Erythroblast (primary cell): ENCODE measurements around the gene ASPDH.

Experiments used
- DNase-seq, 2 experiments: peaks; one replicate each; lab custom pipeline; 2025; lab: John Stamatoyannopoulos, UW
- GATA1 ChIP-seq: IDR thresholded peaks from 2 replicates; pipeline ENCODE4 v1.6.1; 2011; ENCODE audit warnings: low read depth, mild to moderate bottlenecking, control low read depth, low read length, moderate library complexity
- POLR2A ChIP-seq: IDR thresholded peaks from 2 replicates; pipeline ENCODE4 v1.6.1; 2011; ENCODE audit warnings: mild to moderate bottlenecking, low read length

The ASPDH gene

GRCh38 chr19:50490991-50491472 is 22.7 kb downstream of the ASPDH start:
- TF ChIP-seq POLR2A, result no peak
- no peak for DNase-seq

GRCh38 chr19:50490411-50490811 is 23.3 kb downstream of the ASPDH start:
- TF ChIP-seq GATA1 (no peak), POLR2A (no peak)
- no peak for DNase-seq

- TF ChIP-seq GATA1, result no peak
- no peak for TF ChIP-seq POLR2A
- DNase-seq, result no peak
Observed at GRCh38 chr19:50489461-50490011, 24.2 kb downstream of the ASPDH start.

- no peak for TF ChIP-seq POLR2A
- DNase-seq, result no peak
Observed at GRCh38 chr19:50488389-50489194, 25.1 kb downstream of the ASPDH start.

- no peak for TF ChIP-seq POLR2A
- no peak for TF ChIP-seq GATA1
- peak; percentile 75 to 84 for DNase-seq
Observed at GRCh38 chr19:50486823-50487515, 26.7 kb downstream of the ASPDH start.

- TF ChIP-seq GATA1, result no peak
- no peak for TF ChIP-seq POLR2A
Observed at GRCh38 chr19:50485284-50485955, 28.3 kb downstream of the ASPDH start.

GRCh38 chr19:50482916-50483315 is 30.8 kb downstream of the ASPDH start:
- no peak for TF ChIP-seq GATA1
- no peak for TF ChIP-seq POLR2A

More at GRCh38 chr19:50485284-50485955, 28.3 kb downstream of the ASPDH start:
- DNase-seq, result no peak

GRCh38 chr19:50482271-50482855 is 31.4 kb downstream of the ASPDH start:
- DNase-seq, result no peak
- no peak for TF ChIP-seq GATA1
- no peak for TF ChIP-seq POLR2A

More at GRCh38 chr19:50482916-50483315, 30.8 kb downstream of the ASPDH start:
- no peak for DNase-seq

- no peak for TF ChIP-seq POLR2A
- no peak for DNase-seq
Observed at GRCh38 chr19:50481351-50482149, 32.2 kb downstream of the ASPDH start.

- DNase-seq, result no peak
- TF ChIP-seq GATA1 (no peak), POLR2A (no peak)
Observed at GRCh38 chr19:50480281-50481111, 33.2 kb downstream of the ASPDH start.

GRCh38 chr19:50479761-50480251 is 33.9 kb downstream of the ASPDH start:
- no peak for DNase-seq

More at GRCh38 chr19:50479761-50480251, 33.9 kb downstream of the ASPDH start:
- TF ChIP-seq GATA1, result no peak
- no peak for TF ChIP-seq POLR2A
